ENCODE measurements around the gene SUCNR1. TPM values are rescaled to one million over a fixed set of nuclear protein-coding genes. Genes with fewer than 3 reads are reported as not detected.
"Not testable (repeated sequence)": the region's sequence is repeated elsewhere in the genome, so short reads cannot be mapped to it uniquely, and the experiment has no call there.

The SUCNR1 gene
- polyA plus RNA-seq, 1 donor from 2014 or later: not detected

DNA sequence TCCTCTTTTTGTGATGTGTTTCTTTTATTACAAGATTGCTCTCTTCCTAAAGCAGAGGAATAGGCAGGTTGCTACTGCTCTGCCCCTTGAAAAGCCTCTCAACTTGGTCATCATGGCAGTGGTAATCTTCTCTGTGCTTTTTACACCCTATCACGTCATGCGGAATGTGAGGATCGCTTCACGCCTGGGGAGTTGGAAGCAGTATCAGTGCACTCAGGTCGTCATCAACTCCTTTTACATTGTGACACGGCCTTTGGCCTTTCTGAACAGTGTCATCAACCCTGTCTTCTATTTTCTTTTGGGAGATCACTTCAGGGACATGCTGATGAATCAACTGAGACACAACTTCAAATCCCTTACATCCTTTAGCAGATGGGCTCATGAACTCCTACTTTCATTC, 7.7 kb downstream of the SUCNR1 start:
- H3K9ac ChIP-seq (ENCODE audit: low read length): no peak overlapping the region

GRCh38 chr3:151885397-151885796, 12.0 kb downstream of the SUCNR1 start:
- H3K4me3 ChIP-seq (ENCODE audit: low read length); H3K4me2 ChIP-seq (ENCODE audit: low read length); H3K27ac ChIP-seq (ENCODE audit: low read length); H3F3A ChIP-seq (ENCODE audit: insufficient read depth, low read length, poor library complexity, severe bottlenecking); H3K9me2 ChIP-seq (ENCODE audit: insufficient read depth, low read length); H3K9ac ChIP-seq (ENCODE audit: low read length); H3K9me3 ChIP-seq (ENCODE audit: low read length); H2AFZ ChIP-seq (ENCODE audit: low read depth, low read length); H3K27me3 ChIP-seq (ENCODE audit: insufficient read depth, low read depth, low read length); H4K20me1 ChIP-seq (ENCODE audit: insufficient read depth); H3K36me3 ChIP-seq (ENCODE audit: insufficient read depth, low read length); H3K79me2 ChIP-seq (replicated peaks; ENCODE audit: insufficient read depth, low read length): not testable (repeated sequence)

More for the DNA sequence above, 7.7 kb downstream of the SUCNR1 start:
- Histone ChIP-seq H3K9me3 (ENCODE audit: low read length) (no peaks in the 10 kb centered on the region), H3K9me2 (ENCODE audit: insufficient read depth, low read length) (peaks cover 3% of the 10 kb centered on the region), H3F3A (ENCODE audit: insufficient read depth, low read length, poor library complexity, severe bottlenecking) (no peaks in the 10 kb centered on the region), H3K36me3 (ENCODE audit: insufficient read depth, low read length) (no peaks in the 10 kb centered on the region), H3K4me3 (ENCODE audit: low read length) (no peak overlapping the region), H4K20me1 (ENCODE audit: insufficient read depth) (no peaks in the 10 kb centered on the region), H2AFZ (ENCODE audit: low read depth, low read length) (no peak overlapping the region), H3K79me2 (replicated peaks; ENCODE audit: insufficient read depth, low read length) (no peaks in the 10 kb centered on the region), H3K27me3 (ENCODE audit: insufficient read depth, low read depth, low read length) (no peaks in the 10 kb centered on the region), H3K4me2 (ENCODE audit: low read length) (no peak overlapping the region), H3K27ac (ENCODE audit: low read length) (no peak overlapping the region)
- no peak for TF ChIP-seq TAF1 (IDR thresholded peaks at IDR 0.05; ENCODE audit: low read depth)
- TF ChIP-seq, protein P1, sequence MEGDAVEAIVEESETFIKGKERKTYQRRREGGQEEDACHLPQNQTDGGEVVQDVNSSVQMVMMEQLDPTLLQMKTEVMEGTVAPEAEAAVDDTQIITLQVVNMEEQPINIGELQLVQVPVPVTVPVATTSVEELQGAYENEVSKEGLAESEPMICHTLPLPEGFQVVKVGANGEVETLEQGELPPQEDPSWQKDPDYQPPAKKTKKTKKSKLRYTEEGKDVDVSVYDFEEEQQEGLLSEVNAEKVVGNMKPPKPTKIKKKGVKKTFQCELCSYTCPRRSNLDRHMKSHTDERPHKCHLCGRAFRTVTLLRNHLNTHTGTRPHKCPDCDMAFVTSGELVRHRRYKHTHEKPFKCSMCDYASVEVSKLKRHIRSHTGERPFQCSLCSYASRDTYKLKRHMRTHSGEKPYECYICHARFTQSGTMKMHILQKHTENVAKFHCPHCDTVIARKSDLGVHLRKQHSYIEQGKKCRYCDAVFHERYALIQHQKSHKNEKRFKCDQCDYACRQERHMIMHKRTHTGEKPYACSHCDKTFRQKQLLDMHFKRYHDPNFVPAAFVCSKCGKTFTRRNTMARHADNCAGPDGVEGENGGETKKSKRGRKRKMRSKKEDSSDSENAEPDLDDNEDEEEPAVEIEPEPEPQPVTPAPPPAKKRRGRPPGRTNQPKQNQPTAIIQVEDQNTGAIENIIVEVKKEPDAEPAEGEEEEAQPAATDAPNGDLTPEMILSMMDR (IDR thresholded peaks at IDR 0.05; ENCODE audit: poor library complexity, severe bottlenecking): no peak
- no peak for TF ChIP-seq MXI1 (conservative IDR thresholded peaks at IDR 0.05; ENCODE audit: poor library complexity, severe bottlenecking)
- TF ChIP-seq, protein P2, sequence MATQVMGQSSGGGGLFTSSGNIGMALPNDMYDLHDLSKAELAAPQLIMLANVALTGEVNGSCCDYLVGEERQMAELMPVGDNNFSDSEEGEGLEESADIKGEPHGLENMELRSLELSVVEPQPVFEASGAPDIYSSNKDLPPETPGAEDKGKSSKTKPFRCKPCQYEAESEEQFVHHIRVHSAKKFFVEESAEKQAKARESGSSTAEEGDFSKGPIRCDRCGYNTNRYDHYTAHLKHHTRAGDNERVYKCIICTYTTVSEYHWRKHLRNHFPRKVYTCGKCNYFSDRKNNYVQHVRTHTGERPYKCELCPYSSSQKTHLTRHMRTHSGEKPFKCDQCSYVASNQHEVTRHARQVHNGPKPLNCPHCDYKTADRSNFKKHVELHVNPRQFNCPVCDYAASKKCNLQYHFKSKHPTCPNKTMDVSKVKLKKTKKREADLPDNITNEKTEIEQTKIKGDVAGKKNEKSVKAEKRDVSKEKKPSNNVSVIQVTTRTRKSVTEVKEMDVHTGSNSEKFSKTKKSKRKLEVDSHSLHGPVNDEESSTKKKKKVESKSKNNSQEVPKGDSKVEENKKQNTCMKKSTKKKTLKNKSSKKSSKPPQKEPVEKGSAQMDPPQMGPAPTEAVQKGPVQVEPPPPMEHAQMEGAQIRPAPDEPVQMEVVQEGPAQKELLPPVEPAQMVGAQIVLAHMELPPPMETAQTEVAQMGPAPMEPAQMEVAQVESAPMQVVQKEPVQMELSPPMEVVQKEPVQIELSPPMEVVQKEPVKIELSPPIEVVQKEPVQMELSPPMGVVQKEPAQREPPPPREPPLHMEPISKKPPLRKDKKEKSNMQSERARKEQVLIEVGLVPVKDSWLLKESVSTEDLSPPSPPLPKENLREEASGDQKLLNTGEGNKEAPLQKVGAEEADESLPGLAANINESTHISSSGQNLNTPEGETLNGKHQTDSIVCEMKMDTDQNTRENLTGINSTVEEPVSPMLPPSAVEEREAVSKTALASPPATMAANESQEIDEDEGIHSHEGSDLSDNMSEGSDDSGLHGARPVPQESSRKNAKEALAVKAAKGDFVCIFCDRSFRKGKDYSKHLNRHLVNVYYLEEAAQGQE (IDR thresholded peaks at IDR 0.05; ENCODE audit: borderline replicate concordance): no peak
- no peak for TF ChIP-seq RAD21 (conservative IDR thresholded peaks at IDR 0.05)
- TF ChIP-seq POLR2AphosphoS5 (IDR thresholded peaks at IDR 0.05): no peak
- no peak for TF ChIP-seq EP300 (conservative IDR thresholded peaks at IDR 0.05; ENCODE audit: poor library complexity, severe bottlenecking)
- no peak for TF ChIP-seq SMC3 (conservative IDR thresholded peaks at IDR 0.05; ENCODE audit: poor library complexity)
- TF ChIP-seq EZH2 (IDR thresholded peaks at IDR 0.05; ENCODE audit: borderline replicate concordance, insufficient read depth, low read length, poor library complexity, severe bottlenecking): no peak

GRCh38 chr3:151887450-151888211, 14.2 kb downstream of the SUCNR1 start:
- not testable (repeated sequence) for H3F3A ChIP-seq (ENCODE audit: insufficient read depth, low read length, poor library complexity, severe bottlenecking); H3K4me2 ChIP-seq (ENCODE audit: low read length); H3K79me2 ChIP-seq (replicated peaks; ENCODE audit: insufficient read depth, low read length); H3K9me3 ChIP-seq (ENCODE audit: low read length); H3K4me3 ChIP-seq (ENCODE audit: low read length); H3K27me3 ChIP-seq (ENCODE audit: insufficient read depth, low read depth, low read length); H3K36me3 ChIP-seq (ENCODE audit: insufficient read depth, low read length); H2AFZ ChIP-seq (ENCODE audit: low read depth, low read length); H3K9me2 ChIP-seq (ENCODE audit: insufficient read depth, low read length); H3K27ac ChIP-seq (ENCODE audit: low read length); H3K9ac ChIP-seq (ENCODE audit: low read length); H4K20me1 ChIP-seq (ENCODE audit: insufficient read depth)
